Measurements from ENCODE around the gene ELMOD3.
A peak's percentile ranks its signal among the peaks of the same experiment; 100 is the strongest.
"Not testable (repeated sequence)": the region's sequence is repeated elsewhere in the genome, so short reads cannot be mapped to it uniquely, and the experiment has no call there.

Gene ELMOD3

DNA sequence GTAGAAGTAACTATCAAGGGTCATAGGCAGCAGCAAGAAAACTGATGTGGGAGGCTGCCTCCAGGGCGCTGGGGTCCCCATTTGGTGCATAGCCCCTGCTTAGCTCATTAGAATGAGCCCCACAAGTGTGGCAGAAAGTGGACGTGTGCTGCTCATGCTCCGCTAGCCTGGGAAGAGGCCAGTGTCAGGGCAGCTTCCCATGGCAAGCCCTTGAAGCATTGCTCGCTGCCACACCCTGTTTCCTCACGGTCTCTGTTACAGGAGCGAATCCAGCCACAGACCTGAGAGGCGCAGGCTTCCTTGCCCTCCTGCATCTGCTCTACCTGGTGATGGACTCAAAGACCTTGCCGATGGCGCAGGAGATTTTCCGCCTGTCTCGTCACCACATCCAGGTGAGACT, 22.5 kb downstream of the ELMOD3 start:
- no peak for DNase-seq

DNA sequence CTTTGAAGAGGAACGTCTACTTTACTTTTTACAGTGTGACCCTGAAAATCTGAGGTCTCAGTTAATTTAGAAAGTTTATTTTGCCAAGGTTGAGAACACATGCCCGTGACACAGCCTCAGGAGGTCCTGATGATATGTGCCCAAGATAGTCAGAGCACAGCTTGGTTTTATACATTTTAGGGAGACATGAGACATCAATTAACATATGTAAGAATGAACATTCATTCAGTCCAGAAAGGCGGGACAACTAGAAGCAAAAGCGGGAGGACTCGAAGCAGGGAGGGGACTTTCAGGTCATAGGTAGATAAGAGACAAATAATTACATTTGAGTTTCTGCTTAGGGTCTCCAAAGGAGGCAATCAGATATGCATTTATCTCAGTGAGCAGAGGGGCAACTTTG, 23.7 kb downstream of the ELMOD3 start:
- no peak for DNase-seq

- no peak for DNase-seq
Measured at GRCh38 chr2:85380048-85380447, 25.5 kb downstream of the ELMOD3 start.

DNA sequence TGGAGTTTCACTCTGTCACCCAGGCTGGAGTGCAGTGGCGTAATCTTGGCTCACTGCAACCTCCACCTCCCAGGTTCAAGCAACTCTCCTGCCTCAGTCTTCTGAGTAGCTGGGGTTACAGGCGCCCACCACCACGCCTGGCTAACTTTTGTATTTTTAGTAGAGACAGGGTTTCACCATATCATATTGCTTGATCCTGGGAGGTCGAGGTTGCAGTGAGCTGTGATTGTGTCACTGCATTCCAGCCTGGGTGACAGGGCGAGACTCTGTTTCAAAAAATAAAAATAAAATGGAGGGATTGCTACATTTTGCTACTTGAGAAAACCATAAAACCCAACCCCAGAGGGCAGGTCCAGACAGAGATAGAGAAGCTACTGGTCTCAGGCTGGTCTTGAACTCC, 28.6 kb downstream of the ELMOD3 start:
- DNase-seq: not testable (repeated sequence)

- DNase-seq: no peak
Measured at GRCh38 chr2:85383850-85384249, 29.3 kb downstream of the ELMOD3 start.

GRCh38 chr2:85385746-85386145, 31.2 kb downstream of the ELMOD3 start:
- no peak for DNase-seq

- no peak for DNase-seq
Measured at GRCh38 chr2:85387754-85388153, 33.2 kb downstream of the ELMOD3 start.

GRCh38 chr2:85388878-85389538, 34.4 kb downstream of the ELMOD3 start:
- DNase-seq: no peak

DNA sequence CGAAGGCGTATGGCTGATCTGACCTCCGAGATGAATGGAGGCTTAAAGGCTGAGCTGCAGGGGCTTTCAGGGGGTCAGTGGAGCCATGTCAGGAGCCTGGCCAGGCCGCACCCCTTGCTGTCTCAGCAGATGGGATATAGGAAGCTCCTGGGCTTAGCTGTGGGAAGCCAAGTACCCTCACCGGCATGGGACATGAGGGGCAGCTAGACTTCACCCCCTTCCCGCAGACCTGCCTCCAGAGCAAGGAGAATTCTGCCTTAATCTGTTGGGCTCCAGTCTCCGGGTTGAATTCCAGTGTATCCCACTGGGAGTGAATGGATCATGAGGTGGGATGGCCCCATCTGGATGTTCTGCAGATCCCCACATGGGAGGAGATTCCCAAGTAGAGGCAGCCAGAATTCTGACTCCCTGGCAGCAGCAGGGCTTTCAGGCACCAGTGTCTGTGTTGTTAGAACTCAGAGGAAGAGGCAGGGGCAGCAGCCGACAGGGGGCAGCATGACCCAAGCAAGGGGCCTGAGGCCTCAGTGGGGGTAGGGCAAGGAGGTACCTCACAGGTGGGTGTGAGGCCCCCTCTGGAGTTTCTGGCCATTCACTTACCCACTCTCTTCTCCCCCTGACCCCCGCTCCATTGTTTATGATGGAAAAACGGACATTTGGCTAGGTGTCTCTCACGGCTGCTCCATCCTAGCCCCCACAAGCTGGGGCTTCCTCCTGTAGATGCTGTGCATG, 36.5 kb downstream of the ELMOD3 start:
- peak; percentile 73 for DNase-seq

DNA sequence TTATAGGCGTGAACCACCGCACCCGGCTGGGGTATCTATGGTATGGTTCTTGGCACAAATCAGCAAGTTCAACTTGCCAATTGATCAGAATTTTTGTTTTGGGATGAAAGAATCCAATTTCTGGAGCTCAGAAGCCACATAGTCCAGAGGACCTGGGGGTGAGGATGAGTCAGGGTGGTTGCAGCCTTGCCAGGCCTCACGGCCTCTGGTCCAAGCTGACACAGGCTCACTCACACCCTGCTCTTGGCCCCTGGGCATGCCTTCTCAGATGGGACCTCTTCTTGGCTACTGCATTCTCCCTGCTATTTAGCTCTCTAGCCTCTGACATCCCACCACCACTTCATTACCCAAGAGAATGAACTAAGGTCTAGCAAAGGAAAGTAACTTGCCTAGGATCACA, 39.3 kb downstream of the ELMOD3 start:
- no peak for DNase-seq

DNA sequence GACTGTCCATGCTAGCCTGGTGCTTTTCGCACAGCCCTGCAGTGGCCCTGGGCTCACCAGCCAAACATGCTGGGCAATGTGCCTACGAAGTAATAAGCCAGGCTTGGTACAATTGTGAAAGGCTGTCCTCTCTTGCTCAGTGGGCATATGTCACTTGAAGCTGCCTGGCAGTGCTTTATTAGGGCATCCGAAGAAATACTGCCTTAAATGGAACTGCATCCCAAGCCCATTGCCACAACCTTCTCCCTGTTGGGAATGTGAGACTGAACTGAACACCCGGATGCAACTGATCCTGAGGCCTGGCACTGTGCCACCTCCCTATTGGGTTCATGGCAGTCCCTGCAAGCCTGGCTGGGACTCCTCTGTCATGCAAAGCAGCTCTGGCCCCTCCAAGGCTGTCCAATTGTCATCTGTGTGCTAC, 39.7 kb downstream of the ELMOD3 start:
- DNase-seq: no peak

GRCh38 chr2:85394976-85395375, 40.4 kb downstream of the ELMOD3 start:
- no peak for DNase-seq

- no peak for DNase-seq
Measured at GRCh38 chr2:85395912-85396475, 41.4 kb downstream of the ELMOD3 start.

DNA sequence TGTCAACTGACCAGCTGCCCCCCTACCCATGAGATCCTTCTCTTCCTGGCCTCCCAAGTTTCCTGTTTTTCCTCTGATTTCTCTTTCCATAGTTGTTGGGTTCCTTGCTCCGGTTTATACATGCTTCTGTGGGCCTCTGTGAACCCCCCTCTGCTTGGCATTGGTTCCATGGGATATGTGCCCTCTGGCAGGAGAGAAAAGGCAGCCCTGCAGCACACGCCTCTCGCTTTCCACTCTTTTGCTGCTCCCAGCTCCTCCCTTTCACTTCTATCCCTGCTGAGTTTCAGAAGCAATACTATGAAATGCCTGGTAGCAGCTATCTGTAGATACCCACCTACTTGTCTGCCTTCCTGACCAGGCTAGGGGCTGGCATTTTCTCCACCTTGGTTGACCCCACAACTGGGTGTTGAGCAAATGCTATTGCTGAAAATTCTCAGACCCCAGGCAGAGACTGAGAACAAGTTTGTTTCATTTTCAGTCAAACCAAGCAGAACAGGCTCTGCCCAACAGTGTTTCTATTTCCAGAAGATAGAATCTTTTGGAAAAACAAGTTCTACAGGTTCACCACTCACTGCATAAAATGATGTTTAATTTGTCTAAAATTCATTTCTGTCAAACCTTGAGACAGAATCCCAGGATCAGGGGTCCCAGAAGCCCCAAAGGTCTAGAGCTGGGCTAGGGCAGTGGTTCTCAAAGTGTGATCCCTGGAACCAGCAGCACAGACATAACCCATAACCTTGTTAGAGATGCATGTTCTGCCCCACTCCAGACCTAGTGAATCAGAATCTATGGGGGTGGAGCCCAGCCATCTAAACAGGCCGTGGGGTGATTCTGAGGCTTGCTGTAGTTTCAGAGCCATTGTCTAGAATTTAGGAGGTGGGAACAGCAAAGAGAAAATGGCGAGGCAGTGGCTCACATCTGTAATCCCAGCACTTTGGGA, 42.2 kb downstream of the ELMOD3 start:
- DNase-seq: no peak

GRCh38 chr2:85397925-85398331, 43.4 kb downstream of the ELMOD3 start:
- DNase-seq: no peak

- DNase-seq: no peak
Measured at GRCh38 chr2:85398426-85399182, 44.0 kb downstream of the ELMOD3 start.

- no peak for DNase-seq
Measured at GRCh38 chr2:85399183-85399455, 44.5 kb downstream of the ELMOD3 start.

- no peak for DNase-seq
Measured at GRCh38 chr2:85400023-85400422, 45.5 kb downstream of the ELMOD3 start.

- no peak for DNase-seq
Measured at GRCh38 chr2:85400541-85401463, 46.2 kb downstream of the ELMOD3 start.

DNA sequence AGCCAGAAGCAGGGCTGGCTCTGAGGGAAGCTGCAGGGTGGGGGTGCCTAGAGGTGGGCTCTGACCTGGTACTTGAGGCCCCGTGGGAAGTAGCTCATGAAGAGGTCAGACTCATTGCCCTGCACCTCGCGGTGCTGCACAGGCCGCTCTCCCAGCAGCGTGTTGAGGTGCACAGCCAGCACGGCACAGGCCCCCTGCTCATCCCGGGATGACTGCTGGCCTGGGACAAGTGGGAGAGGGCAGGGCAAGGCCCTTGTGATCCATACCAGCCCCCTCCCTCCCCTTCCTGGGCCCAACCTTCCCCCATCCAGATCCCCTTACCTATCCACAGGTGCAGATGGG, 46.9 kb downstream of the ELMOD3 start:
- DNase-seq: no peak

- DNase-seq: no peak
Measured at GRCh38 chr2:85401844-85402243, 47.3 kb downstream of the ELMOD3 start.

Measured in activated naive CD4-positive, alpha-beta T cell treated with Interleukin-2 at 50 U/mL for 16 hours (primary cell).